Mesenteric fat pad (tissue), 1 donor: ENCODE measurements around the gene DMBT1. TPM values are rescaled to one million over a fixed set of nuclear protein-coding genes. Genes with fewer than 3 reads are reported as not detected.

Experiments
- DNase-seq: peaks from one replicate; pipeline ENCODE4 v3.0.0-alpha.2; 2020; ENCODE audit warnings: low spot score
- total RNA-seq: library from RNA; stranded (reverse); fragmentation: NEBNext Ultra II Directional; extraction: Animal tissue kit (Norgen Biotek cat#: 25700); gene quantifications from one replicate; pipeline ENCODE4 v1.2.1, GENCODE V29; 2021
- donor health status: DM: yes; HTN: yes; CAD: no.

The DMBT1 gene
- total RNA-seq, 1 donor from 2014 or later: 1.2 TPM

DNA sequence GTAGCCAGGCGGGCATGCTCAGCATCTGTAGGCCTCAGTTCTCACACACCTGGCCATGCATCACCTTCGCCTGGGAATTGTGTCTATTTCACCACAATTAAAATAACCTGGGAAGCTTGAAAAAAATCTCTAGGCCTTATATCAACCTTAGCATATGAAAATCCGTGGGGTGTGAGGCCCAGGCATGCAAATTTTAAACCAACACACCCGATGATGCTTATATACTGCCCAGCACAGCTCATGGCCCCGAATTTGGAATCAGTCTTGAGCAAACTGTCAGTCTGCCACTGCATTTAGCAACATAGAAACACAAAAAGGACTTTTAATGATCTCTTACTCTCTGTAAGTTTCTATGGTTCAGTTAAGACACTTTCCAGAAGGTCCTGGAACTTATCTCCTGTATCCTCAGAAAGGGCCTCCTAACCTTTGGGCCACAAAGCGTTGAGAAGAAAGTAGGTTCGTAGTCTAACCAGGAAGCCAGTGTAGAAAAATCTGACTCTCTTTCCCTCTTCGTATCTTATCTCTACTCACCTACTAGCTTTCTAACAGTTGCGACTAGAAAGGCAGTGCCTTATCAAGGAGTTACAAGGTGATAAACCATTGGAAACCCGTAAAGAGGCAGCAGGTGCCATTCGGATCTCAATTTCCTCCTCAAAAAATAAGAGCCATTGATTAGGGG lies 12.0 kb upstream of the DMBT1 start:
- no peak for DNase-seq

DNA sequence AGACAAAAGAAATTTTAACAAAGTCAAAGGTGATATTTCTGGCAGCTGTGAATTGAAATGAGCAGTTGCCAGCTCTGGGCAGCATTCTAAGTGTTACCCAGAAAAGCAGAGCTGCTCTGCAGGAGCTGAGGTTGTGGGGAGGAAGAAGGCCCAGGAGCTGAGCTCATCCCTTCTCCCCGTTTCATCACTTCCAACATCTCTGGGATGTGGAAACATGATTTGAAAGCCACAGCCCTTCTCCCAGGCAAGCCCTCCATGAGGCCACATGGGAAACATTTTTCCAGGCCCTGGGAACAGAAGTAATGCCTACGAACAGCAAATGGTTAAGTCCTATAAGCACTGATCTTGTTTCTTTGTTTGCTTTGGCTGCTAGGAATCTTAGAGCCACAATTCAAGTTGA lies 10.9 kb upstream of the DMBT1 start:
- peak; percentile 60 for DNase-seq

DNA sequence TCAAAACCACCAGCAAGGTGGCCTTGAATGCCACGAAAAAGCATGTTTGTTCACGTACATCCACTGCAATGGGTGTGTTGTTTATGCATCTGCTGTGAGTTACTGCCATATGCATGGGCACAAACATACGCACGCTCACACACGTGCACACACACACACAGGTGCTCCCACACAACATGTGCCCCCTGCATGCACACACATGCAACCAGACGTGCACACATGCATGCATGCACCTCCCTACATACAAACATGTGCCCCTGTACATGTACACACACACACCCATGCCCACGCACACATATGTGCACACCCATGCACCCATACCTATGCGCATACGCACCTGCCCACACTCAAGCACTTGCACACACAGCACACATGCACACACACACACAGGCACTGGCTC lies 10.1 kb upstream of the DMBT1 start:
- no peak for DNase-seq

DNA sequence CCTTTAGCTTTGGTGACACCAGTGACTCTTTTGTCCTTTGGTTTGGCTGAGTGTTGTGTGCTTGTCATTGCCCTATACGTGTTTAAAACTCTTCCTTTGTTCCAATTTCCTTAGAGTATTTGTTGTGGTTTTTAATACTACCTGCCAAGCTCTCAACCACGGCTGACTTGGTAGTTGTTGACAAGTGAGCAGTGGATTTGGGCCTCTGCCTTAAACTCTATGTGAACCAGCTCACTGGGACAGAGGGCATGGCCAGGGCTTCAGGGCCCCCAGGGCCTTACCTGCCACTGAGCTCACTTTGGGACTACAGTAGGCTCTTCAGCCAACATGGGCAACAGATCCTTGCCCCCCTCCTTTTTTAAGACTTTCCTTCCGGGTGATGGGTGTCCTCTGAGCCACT lies 9.6 kb upstream of the DMBT1 start:
- DNase-seq: no peak

DNA sequence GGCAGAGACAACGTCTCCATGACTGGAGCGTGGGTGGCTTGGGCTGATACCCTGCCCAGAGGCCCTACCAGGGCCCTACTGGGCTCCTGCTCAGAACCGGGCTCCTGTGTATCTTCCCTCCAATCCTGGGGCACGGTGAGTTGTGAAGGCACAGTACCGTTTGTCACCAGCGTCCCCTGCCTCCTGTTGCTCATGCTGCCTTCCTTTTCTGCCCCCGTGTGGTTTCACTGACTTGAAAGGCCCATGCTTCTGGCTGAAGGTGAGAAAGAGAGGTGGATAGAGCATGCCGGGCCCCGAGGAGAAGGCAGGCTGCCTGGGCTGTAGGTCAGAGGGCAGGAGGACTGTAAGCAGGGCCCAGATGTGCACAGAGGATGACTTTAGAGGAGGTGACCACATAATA lies 9.1 kb upstream of the DMBT1 start:
- no peak for DNase-seq

DNA sequence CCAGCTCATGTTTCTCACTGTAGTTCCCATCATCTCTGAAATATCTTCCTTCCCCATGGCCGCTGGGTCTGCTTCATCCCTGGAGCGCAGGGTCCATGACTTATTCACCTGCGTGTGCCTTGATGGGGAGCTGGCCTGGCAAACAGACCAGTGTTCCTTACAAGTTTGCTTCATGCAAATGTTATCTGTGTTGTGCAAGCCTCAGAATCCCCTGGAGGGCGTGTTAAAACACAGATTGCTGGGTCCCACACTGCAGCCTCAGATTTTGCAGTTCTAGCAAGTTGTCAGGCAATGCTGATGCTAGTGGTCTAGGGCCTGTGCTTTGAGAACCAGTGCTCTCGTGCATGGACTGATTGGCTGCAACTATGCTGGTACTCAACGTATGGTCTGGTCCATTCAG lies 7.2 kb upstream of the DMBT1 start:
- no peak for DNase-seq

DNA sequence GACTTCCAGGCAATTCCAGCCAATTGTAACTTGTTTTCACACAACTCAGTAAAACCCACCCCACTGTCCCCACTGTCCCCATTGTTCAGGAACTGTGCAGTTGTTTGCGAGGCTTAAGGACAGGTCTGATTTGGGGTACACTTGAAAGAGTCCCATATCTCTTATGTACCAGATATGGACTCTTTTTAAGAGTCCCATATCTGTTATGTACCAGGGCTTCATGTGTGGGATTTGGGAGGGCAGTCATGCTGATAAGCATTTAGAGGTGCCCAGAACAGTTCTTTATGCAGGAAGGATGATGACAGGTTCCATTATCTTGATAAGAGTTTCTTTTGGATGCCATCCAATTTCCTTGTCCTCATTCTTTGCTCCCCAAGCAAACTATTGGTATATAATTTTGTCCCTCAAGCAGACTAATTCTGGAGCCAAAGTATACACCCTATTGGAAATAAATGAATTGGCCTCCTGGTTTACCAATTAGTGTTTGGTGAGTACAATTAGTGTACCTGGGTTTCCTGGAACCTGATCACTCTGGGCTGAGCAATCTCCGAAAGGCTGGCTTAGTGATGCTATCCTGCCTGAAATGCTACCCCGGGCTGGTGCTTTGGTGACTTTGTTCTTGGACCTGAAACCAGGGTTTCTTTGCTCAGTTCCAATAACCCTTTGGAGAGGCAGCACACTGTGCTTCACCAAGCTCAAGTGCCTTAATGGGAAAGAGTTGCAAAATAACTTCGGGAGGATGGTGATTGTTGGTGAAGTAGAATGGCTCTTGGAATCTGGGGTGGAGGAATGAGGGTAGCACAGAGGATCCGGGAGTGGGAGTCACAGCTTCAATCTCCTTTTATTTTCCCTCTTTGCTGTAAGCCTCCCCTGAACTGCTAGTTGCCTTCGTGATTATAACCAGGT lies 6.2 kb upstream of the DMBT1 start:
- DNase-seq: no peak

DNA sequence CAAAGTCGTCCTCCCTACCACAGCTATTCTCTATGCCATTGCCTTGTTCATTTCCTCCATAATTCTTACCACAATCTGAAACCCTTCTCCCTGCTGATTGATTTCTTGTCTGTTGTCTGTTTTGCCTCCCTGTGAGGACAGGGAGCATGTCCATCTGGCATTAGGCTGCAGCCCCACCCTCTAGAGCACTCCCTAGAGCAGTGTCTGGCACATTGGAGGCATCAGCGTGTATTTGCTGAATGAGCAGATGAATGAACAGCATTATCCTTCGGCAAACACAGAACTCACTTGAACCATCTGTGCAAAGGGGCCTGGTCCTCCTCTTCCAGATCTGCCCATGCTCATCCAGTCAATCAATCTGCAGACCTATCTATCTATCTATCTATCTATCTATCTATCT lies 5.1 kb upstream of the DMBT1 start:
- DNase-seq: no peak

DNA sequence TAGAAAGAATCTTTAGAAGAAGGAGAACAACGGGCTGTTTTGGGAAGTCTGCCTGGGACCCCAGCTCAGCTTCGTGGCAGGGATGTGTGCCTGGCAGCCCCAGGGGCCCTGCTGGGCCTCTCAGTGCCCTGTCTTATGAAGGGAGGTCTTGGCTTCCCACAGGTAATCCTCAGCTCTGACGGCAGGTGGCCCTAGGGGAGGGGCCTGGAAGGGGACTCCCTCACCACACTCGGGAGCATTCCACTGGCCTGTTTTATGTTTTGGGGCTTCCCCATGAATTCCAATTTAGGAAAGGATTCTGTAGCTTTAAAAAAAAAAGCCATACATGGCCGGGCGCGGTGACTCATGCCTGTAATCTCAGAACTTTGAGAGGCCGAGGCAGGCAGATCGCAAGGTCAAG lies 3.0 kb upstream of the DMBT1 start:
- no peak for DNase-seq

DNA sequence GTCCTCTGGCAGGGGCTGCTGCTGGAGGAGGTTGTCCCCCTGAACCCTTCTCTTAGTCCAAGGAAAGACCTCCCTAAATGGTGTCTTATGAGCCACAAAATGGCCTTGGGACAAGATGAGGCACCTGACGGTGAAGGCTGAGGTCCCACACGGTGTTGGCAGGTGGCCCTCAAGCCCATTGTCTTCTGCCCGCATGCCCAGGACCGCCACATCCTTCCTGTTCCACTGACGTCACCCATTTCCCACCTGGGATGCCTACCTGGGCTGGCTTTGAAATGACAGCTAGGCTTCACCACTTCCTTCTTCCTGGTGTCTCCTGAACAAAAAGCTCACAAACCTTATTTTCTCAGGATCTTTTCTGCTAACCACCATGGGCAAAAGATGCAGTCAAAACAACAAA lies 2.1 kb upstream of the DMBT1 start:
- no peak for DNase-seq

DNA sequence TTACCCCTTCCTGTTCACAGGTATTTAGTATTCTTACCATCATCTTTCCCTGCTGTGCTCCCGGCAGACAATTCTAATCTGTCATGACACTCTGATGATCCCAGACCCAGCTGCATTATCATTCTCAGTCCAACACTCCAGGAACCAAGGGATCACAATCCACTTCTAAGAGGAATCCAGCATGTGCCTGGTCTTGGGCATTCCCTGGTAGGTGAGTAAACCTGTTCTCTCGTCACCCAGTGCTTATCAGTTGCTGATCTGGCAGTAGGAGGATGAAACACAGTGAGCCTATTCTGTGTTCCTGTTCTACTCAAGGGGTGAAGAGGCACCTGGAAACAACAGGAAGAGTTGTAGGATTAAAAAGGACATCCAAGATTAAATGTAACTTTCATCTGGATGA lies 1.3 kb upstream of the DMBT1 start:
- DNase-seq: no peak

DNA sequence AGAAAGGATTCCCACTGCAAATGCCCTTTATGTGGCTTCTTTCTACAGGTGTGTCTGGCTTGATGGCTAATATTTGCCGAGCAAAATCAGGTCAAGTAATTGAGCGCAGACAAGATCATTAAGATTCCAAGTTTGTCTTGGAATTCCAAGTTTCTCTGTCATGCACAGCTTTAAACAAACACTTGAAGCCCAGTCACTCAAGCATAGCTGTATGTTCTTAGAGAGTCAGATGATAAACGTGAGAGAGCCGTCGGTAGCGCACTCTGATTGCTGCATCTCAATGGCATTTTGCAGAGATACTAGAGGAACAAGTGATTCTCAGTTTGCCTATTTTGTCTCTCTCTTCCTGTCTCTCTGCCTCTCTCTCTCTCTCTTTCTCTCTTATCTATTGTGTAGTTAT lies 658 bp downstream of the DMBT1 start:
- no peak for DNase-seq

DNA sequence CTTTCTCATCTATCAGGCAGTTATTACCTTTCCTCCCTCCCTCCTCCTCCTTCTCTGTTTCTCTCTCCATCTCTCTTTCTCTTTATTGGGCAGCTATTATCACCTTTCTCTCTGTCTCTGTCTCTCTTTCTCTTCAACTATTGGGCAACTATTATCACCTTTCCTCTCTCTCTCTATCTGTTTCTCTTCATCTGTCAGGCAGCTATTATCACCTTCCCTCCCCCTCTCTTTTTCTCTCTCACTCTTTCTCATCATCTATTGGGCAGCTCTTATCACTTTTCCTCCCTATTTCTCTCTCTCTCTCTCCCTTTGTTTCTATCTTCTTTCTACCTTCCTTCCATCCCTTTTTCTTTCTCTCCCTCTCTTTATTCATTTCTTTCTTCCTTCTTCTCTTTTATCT lies 1.2 kb downstream of the DMBT1 start:
- DNase-seq: no peak

DNA sequence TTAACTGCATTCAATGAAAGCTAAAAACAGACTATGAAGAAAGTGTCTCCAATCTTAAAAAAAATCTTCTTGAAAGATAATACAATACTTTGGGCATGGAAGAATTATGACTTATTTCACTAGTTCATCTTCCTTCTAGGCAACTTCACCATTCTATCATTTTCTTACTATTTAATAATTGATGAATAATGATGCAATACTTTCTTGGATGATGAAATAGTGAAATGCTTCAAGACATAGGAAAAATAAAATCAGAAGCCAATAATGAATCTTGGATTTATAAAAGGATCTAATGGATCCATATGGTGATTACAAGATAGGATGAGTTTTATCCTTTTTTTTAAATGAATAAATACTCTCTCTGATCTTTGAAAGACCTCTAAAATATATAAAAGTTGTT lies 4.4 kb downstream of the DMBT1 start:
- no peak for DNase-seq

DNA sequence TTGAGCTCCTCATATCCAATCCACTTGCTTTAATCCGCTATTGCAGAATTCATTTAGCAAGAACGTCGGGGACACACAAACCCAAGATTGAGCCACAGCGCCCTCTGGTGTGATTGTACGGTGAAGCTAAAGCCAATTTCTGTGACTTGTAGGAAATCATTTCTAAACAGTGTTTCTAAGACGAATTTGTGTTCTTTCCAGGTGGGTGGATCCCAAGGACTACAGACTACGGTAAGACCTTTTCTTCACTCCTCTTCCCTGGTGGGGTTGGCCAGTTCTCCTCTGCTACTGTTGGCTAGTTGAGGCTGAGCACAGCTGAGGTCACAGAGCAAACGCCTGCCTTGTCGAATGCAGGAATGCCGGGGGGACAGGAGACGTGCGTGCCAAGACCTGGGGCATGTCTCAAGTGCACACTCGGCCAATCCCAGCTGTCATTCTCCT lies 5.2 kb downstream of the DMBT1 start:
- DNase-seq: peak; percentile 91

DNA sequence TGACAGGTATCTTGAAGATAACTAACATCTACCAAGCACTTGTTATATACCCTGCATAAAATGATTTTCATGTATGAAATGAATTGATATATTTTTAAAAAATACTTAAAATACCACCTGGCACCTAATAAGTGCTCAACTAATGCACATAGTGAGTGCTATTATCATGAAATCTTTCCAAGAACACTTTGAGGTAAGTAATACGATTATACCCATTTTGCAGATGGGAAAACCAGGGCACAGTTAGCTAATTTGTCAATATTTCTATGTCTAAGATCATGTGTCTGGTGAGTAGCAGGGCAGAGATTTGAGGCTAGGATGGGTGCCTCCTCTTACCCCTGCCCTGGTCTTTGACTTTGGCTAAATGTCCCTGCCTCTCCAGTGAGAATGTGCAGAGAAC lies 6.1 kb downstream of the DMBT1 start:
- DNase-seq: peak; percentile 6

DNA sequence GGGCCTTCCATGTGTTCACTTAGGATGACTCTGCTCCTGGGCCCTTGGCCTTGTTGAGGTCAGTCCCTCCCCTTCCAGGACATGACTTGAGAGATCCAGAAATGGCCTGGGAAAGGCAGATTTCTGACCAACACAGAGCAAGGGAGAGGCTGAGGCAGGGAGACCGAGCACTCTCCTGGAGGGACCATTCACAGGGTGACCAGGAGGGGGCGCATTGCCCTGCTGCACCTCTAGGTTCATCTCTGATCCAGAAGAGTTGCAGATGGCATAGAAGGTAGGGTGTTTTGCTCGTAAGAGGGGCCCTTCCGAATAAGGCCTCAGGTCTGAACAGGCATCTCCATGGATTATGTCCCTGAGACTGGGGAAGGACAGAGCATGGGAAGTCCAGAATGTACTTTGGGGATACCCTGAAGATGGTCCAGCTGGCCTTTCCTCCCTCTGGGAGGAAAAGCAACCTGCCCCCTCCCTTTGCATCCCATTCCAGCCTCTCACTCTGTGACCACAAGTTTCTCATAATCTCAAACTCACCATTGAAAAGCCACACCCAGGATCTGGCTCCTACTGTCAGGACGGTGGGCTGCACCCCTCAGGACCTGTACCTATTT lies 6.6 kb downstream of the DMBT1 start:
- DNase-seq: no peak

DNA sequence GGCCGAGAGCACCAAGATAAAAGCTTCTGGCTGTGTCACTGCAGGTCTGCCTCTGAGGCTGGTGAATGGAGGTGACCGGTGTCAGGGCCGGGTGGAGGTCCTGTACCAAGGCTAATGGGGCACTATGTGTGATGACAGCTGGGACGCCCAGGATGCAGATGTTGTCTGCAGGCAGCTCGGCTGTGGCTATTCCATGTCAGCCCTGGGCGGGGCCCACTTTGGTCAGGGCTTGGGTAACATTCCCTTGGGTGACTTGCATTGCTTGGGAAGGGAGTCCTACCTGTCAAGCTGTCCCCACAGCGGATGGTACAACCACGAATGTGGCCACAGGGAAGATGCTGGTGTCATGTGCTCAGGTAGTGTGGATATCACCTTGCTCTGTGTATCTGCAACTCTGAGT lies 8.0 kb downstream of the DMBT1 start:
- no peak for DNase-seq

DNA sequence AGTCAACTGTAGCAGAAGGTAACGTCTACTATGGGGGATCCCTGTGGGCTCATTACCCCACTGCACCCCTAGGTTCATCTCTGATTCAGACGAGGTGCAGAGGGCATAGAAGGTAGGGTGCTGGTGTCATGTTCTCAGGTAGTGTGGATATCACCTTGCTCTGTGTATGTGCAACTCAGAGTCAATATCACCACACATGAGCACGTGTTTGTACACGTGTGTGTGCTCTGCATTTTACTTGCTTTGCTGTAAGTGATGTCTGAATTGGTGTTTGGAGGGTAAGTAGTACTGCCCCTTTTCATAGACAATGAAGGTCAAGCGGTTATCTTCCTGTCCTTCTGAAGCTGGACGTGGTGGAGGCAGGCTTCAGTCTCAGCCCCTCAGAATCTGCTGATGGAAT lies 10.4 kb downstream of the DMBT1 start:
- DNase-seq: no peak

DNA sequence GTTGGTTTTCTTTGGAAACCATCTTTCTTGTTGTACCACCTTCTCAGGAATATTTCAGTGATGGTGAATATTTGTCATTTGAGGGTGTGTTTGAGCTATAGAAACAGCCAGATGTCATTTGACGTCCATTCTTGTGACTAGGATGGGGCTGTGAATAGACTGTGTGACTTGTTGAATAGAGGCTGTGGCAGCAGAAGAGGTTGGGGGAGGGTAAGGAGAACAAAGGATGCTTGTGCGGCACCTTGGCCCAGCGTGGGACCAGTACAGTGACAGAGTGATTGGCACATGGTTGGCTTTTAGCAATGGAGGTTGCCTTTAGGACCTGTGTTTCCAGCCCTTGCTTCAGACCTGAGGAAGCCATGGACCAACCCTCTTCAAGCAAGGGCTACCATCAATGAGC lies 11.3 kb downstream of the DMBT1 start:
- no peak for DNase-seq

DNA sequence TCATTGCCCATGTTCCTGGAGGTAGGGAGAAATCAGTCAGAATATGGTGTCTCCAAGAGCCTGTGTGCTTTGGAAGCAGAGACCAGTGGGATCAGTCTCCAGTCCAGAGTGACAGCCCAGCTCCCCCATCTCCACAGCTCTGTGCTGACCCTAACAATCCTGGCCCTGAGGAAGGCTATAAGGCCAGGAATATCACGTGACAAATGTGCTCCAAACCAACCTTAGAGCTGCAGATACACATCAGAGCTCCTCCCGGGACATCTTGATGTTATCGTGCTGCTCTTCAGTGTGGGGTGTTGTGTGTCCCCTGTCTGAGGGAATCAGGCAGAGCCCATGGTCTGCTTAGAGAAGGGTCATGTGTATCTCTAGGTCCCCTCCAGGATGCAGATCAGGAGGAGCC lies 15.2 kb downstream of the DMBT1 start:
- DNase-seq: no peak

DNA sequence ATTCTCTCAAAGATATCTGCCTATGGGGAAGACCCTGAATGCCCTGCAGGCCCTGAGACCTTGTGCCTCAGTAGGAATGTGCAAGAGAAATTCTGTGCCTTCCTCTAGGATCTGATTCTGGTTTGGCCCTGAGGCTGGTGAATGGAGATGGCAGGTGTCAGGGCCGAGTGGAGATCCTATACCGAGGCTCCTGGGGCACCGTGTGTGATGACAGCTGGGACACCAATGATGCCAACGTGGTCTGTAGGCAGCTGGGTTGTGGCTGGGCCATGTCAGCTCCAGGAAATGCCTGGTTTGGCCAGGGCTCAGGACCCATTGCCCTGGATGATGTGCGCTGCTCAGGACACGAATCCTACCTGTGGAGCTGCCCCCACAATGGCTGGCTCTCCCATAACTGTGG lies 15.7 kb downstream of the DMBT1 start:
- no peak for DNase-seq
